Measurements from ENCODE around the gene MAPK8IP3.
A peak's percentile ranks its signal among the peaks of the same experiment; 100 is the strongest.

The MAPK8IP3 gene

GRCh38 chr16:1674306-1674705 lies 31.7 kb upstream of the MAPK8IP3 start:
- peaks cover 14% of the 10 kb centered on the region for H3K4me1 Mint-ChIP-seq
- DNase-seq (ENCODE audit: low spot score in 2 of 2): no peak
- no peaks in the 10 kb centered on the region for H3K9me3 Mint-ChIP-seq
- no peak overlapping the region for H3K4me3 Mint-ChIP-seq
- no peak overlapping the region for H3K27ac Mint-ChIP-seq
- ATAC-seq: no peak
- H3K36me3 Mint-ChIP-seq: peaks cover 49% of the 10 kb centered on the region

GRCh38 chr16:1674751-1675664 lies 31.0 kb upstream of the MAPK8IP3 start:
- H3K9me3 Mint-ChIP-seq: no peaks in the 10 kb centered on the region
- H3K4me3 Mint-ChIP-seq: no peak overlapping the region
- no peak for ATAC-seq
- no peak for DNase-seq (ENCODE audit: low spot score in 2 of 2)
- H3K36me3 Mint-ChIP-seq: peaks cover 42% of the 10 kb centered on the region
- peaks cover 15% of the 10 kb centered on the region for H3K4me1 Mint-ChIP-seq
- H3K27ac Mint-ChIP-seq: no peak overlapping the region

- Mint-ChIP-seq H3K36me3 (peaks cover 28% of the 10 kb centered on the region), H3K4me3 (peak overlapping the region; percentile 87), H3K27ac (no peak overlapping the region), H3K4me1 (peaks cover 29% of the 10 kb centered on the region), H3K9me3 (no peaks in the 10 kb centered on the region)
- DNase-seq (ENCODE audit: low spot score in 2 of 2) (no peak), ATAC-seq (no peak)
Observed at GRCh38 chr16:1676661-1677060, 29.3 kb upstream of the MAPK8IP3 start.

- H3K4me1 Mint-ChIP-seq: peaks cover 29% of the 10 kb centered on the region
- H3K9me3 Mint-ChIP-seq: no peaks in the 10 kb centered on the region
- ATAC-seq: no peak
- no peak for DNase-seq (ENCODE audit: low spot score in 2 of 2)
- H3K27ac Mint-ChIP-seq: no peak overlapping the region
- H3K4me3 Mint-ChIP-seq: peak overlapping the region; percentile 87
- H3K36me3 Mint-ChIP-seq: peaks cover 28% of the 10 kb centered on the region
Observed at GRCh38 chr16:1677339-1677738, 28.7 kb upstream of the MAPK8IP3 start.

GRCh38 chr16:1677942-1678499 lies 28.0 kb upstream of the MAPK8IP3 start, which contains the start of gene JPT2:
Gene JPT2 (plus strand): TSS chr16:1678279. CDS start chr16:1678313, 34 bp downstream.
- H3K9me3 Mint-ChIP-seq: no peaks in the 10 kb centered on the region
- peaks cover 29% of the 10 kb centered on the region for H3K4me1 Mint-ChIP-seq
- ATAC-seq (peak; percentile 99), DNase-seq (ENCODE audit: low spot score in 2 of 2) (peak; percentile 91 to 97)
- peak within 1 kb of the TSS; percentile 87 for H3K4me3 Mint-ChIP-seq
- peak within 1 kb of the TSS; percentile 91 for H3K27ac Mint-ChIP-seq
- H3K36me3 Mint-ChIP-seq: peaks cover 28% of the 10 kb centered on the region

- DNase-seq (ENCODE audit: low spot score in 2 of 2) (peak; percentile 27 to 71), ATAC-seq (peak; percentile 31)
- Mint-ChIP-seq H3K27ac (peak overlapping the region; percentile 91), H3K9me3 (no peaks in the 10 kb centered on the region), H3K4me1 (peaks cover 29% of the 10 kb centered on the region), H3K36me3 (peaks cover 28% of the 10 kb centered on the region), H3K4me3 (peak overlapping the region; percentile 87)
Observed at GRCh38 chr16:1678500-1679098, 27.4 kb upstream of the MAPK8IP3 start.

GRCh38 chr16:1680361-1680760 lies 25.6 kb upstream of the MAPK8IP3 start:
- DNase-seq (ENCODE audit: low spot score in 2 of 2) (no peak), ATAC-seq (no peak)
- Mint-ChIP-seq H3K4me1 (peaks cover 29% of the 10 kb centered on the region), H3K4me3 (no peak overlapping the region), H3K9me3 (no peaks in the 10 kb centered on the region), H3K36me3 (peaks cover 30% of the 10 kb centered on the region), H3K27ac (no peak overlapping the region)

GRCh38 chr16:1681032-1681431 lies 25.0 kb upstream of the MAPK8IP3 start:
- no peak for DNase-seq (ENCODE audit: low spot score in 2 of 2)
- Mint-ChIP-seq H3K4me1 (peaks cover 29% of the 10 kb centered on the region), H3K27ac (peak overlapping the region; percentile 32), H3K36me3 (peaks cover 35% of the 10 kb centered on the region), H3K9me3 (no peaks in the 10 kb centered on the region), H3K4me3 (no peak overlapping the region)
- no peak for ATAC-seq

- Mint-ChIP-seq H3K9me3 (no peaks in the 10 kb centered on the region), H3K4me1 (peaks cover 12% of the 10 kb centered on the region), H3K27ac (no peak overlapping the region), H3K36me3 (peaks cover 100% of the 10 kb centered on the region), H3K4me3 (no peak overlapping the region)
- ATAC-seq (no peak), DNase-seq (ENCODE audit: low spot score in 2 of 2) (no peak)
Observed at GRCh38 chr16:1687427-1688316, 18.3 kb upstream of the MAPK8IP3 start.

- DNase-seq (ENCODE audit: low spot score in 2 of 2): no peak
- Mint-ChIP-seq H3K4me3 (no peak overlapping the region), H3K4me1 (peaks cover 12% of the 10 kb centered on the region), H3K27ac (peak overlapping the region; percentile 48), H3K9me3 (no peaks in the 10 kb centered on the region), H3K36me3 (peaks cover 100% of the 10 kb centered on the region)
- no peak for ATAC-seq
Observed at GRCh38 chr16:1688807-1689560, 17.0 kb upstream of the MAPK8IP3 start.

GRCh38 chr16:1689853-1690252 lies 16.1 kb upstream of the MAPK8IP3 start:
- H3K36me3 Mint-ChIP-seq: peaks cover 100% of the 10 kb centered on the region
- H3K27ac Mint-ChIP-seq: peak overlapping the region; percentile 48
- ATAC-seq (no peak), DNase-seq (ENCODE audit: low spot score in 2 of 2) (no peak)
- H3K4me3 Mint-ChIP-seq: no peak overlapping the region
- no peaks in the 10 kb centered on the region for H3K9me3 Mint-ChIP-seq
- H3K4me1 Mint-ChIP-seq: peaks cover 12% of the 10 kb centered on the region

- Mint-ChIP-seq H3K9me3 (no peaks in the 10 kb centered on the region), H3K4me1 (peaks cover 12% of the 10 kb centered on the region), H3K4me3 (no peak overlapping the region), H3K36me3 (peaks cover 100% of the 10 kb centered on the region), H3K27ac (peak overlapping the region; percentile 68)
- no peak for DNase-seq (ENCODE audit: low spot score in 2 of 2)
- no peak for ATAC-seq
Observed at GRCh38 chr16:1690810-1691209, 15.2 kb upstream of the MAPK8IP3 start.

- DNase-seq (ENCODE audit: low spot score in 2 of 2) (no peak), ATAC-seq (no peak)
- H3K4me1 Mint-ChIP-seq: peaks cover 12% of the 10 kb centered on the region
- peaks cover 100% of the 10 kb centered on the region for H3K36me3 Mint-ChIP-seq
- H3K27ac Mint-ChIP-seq: peak overlapping the region; percentile 68
- no peaks in the 10 kb centered on the region for H3K9me3 Mint-ChIP-seq
- H3K4me3 Mint-ChIP-seq: no peak overlapping the region
Observed at GRCh38 chr16:1691276-1691675, 14.7 kb upstream of the MAPK8IP3 start.

- Mint-ChIP-seq H3K27ac (no peak overlapping the region), H3K4me3 (no peak overlapping the region), H3K4me1 (peaks cover 12% of the 10 kb centered on the region), H3K9me3 (no peaks in the 10 kb centered on the region), H3K36me3 (peaks cover 100% of the 10 kb centered on the region)
- DNase-seq (ENCODE audit: low spot score in 2 of 2) (no peak), ATAC-seq (no peak)
Observed at GRCh38 chr16:1691956-1692355, 14.0 kb upstream of the MAPK8IP3 start.

Measured in stimulated activated effector memory CD8-positive, alpha-beta T cell treated with anti-CD3 and anti-CD28 coated beads, Interleukin-12 subunit alpha, Interleukin-12 subunit beta, amount 100 ng/mL, for 72 hours (primary cell).